K562 (cell line): ENCODE measurements around the gene NPHP1. TPM values are rescaled to one million over a fixed set of nuclear protein-coding genes. Genes with fewer than 3 reads are reported as not detected.
A peak's percentile ranks its signal among the peaks of the same experiment; 100 is the strongest.
"Not testable (repeated sequence)": the region's sequence is repeated elsewhere in the genome, so short reads cannot be mapped to it uniquely, and the experiment has no call there.

ENCODE experiments used
- ATAC-seq: fragments of 200-7000 bp; cut with Tn5 transposase; 3 replicates; pipeline ENCODE4 v1.9.1; 2020; ENCODE audit warnings: moderate library complexity
- BruUV-seq: library from RNA; stranded (reverse); fragments of 400-500 nt; replicated peaks from 2 replicates; lab custom pipeline; 2021; lab: Mats Ljungman, UMichigan
- CTCF ChIA-PET: fragments of 300-600 bp; formaldehyde crosslinking; extraction: SDS; loops from one replicate; lab custom pipeline; 2021; ENCODE audit warnings: low intra/inter-chr PET ratio; lab: Yijun Ruan, JAX
- POLR2A ChIA-PET: fragments of 300-600, 350-650 bp; sonication (Branson Sonifier 250); formaldehyde crosslinking; extraction: SDS; loops from one replicate; lab custom pipeline; 2021; ENCODE audit warnings: antibody characterized with exemption, inconsistent platforms; lab: Yijun Ruan, JAX
- DNase-seq, 4 experiments: peaks; one replicate each; pipeline versions ENCODE4 v3.0.0 to v3.0.0-alpha.2; 2011 to 2018; ENCODE audit warnings: low spot score in 3 of 4, mixed read lengths in 3 of 4; ENCODE audit errors: extremely low read depth in 1 of 4
- FAIRE-seq: peaks from 2 replicates; lab custom pipeline; 2011; peaks lifted over from hg19 to GRCh38; lab: Jason Lieb, UNC
- H2AFZ ChIP-seq: 2 replicates; pipeline ENCODE4 v1.6.0; 2011; ENCODE audit warnings: low read depth, low read length, control low read depth, inconsistent platforms
- H3K27ac ChIP-seq: fragments of 200-600 bp; 3 replicates; pipeline ENCODE4 v1.8.0; 2011; ENCODE audit warnings: low read depth, mild to moderate bottlenecking, control low read depth, inconsistent platforms, low read length, moderate library complexity, mixed read lengths; ENCODE audit errors: extremely low read depth
- H3K27me3 ChIP-seq, 2 experiments: fragments of 300-600 bp in 1 of 2; 2 replicates in 1 of 2; 3 replicates in 1 of 2; pipeline versions ENCODE4 v1.6.0 to v1.8.0; 2011; ENCODE audit warnings: inconsistent platforms in 2 of 2, low read length in 2 of 2, mild to moderate bottlenecking in 1 of 2, mixed read lengths in 1 of 2, moderate library complexity in 1 of 2; ENCODE audit not compliant: control insufficient read depth in 2 of 2, insufficient read depth in 2 of 2
- H3K36me3 ChIP-seq: fragments of 300-600 bp; 3 replicates; pipeline ENCODE4 v1.8.0; 2011; ENCODE audit warnings: mild to moderate bottlenecking, low read length, inconsistent platforms; ENCODE audit not compliant: control insufficient read depth, insufficient read depth
- H3K4me1 ChIP-seq, 2 experiments: fragments of 200-600 bp in 1 of 2; replicated peaks in 1 of 2; 2 replicates in 1 of 2; 3 replicates in 1 of 2; pipeline versions ENCODE4 v1.5.1 to v1.8.0; 2011; ENCODE audit warnings: inconsistent platforms in 2 of 2, low read length in 2 of 2, mild to moderate bottlenecking in 1 of 2, mixed read lengths in 1 of 2, moderate library complexity in 1 of 2; ENCODE audit not compliant: control insufficient read depth in 2 of 2, insufficient read depth in 2 of 2
- H3K4me2 ChIP-seq: 2 replicates; pipeline ENCODE4 v1.6.1; 2011; ENCODE audit warnings: low read length, control low read depth, inconsistent platforms, mixed read lengths; ENCODE audit not compliant: insufficient read depth
- H3K4me3 ChIP-seq: fragments of 200-600 bp; sonication (generic), shearing (Covaris generic); 2 replicates; pipeline ENCODE4 v1.5.1; 2016; ENCODE audit warnings: control low read depth, inconsistent platforms
- H3K79me2 ChIP-seq: fragments of 200-600 bp; 3 replicates; pipeline ENCODE4 v1.8.0; 2011; ENCODE audit warnings: low read length, inconsistent platforms; ENCODE audit not compliant: control insufficient read depth, insufficient read depth
- H3K9ac ChIP-seq, 2 experiments: 2 replicates each; pipeline versions ENCODE4 v1.6.0 to v1.6.1; 2011; ENCODE audit warnings: low read depth in 2 of 2, low read length in 2 of 2, control low read depth in 1 of 2, inconsistent platforms in 1 of 2, mild to moderate bottlenecking in 1 of 2, mixed read lengths in 1 of 2; ENCODE audit not compliant: insufficient read depth in 1 of 2
- H3K9me1 ChIP-seq: one replicate; pipeline ENCODE4 v1.6.0; 2011; ENCODE audit warnings: inconsistent platforms, mild to moderate bottlenecking, low read length, moderate library complexity; ENCODE audit not compliant: control insufficient read depth, insufficient read depth
- H3K9me3 ChIP-seq: replicated peaks from 2 replicates; pipeline ENCODE4 v1.5.1; 2011; ENCODE audit warnings: low read depth, low read length, inconsistent platforms; ENCODE audit not compliant: control insufficient read depth, insufficient read depth
- H4K20me1 ChIP-seq: replicated peaks from 2 replicates; pipeline ENCODE4 v1.6.1; 2011; ENCODE audit warnings: low read length, inconsistent platforms, mixed read lengths; ENCODE audit not compliant: control insufficient read depth, insufficient read depth
- ARID1B ChIP-seq: fragments of 450-650 bp; IDR thresholded peaks from 2 replicates; pipeline ENCODE4 v1.6.1; 2016; ENCODE audit warnings: antibody characterized with exemption, mild to moderate bottlenecking, inconsistent platforms
- CBFA2T2 ChIP-seq: fragments of 450-650 bp; conservative IDR thresholded peaks from 2 replicates; pipeline ENCODE4 v1.6.1; 2017; ENCODE audit warnings: mild to moderate bottlenecking
- CBFA2T3 ChIP-seq: fragments of 450-650 bp; IDR thresholded peaks from 2 replicates; pipeline ENCODE4 v1.6.1; 2017
- CC2D1A ChIP-seq: fragments of 450-650 bp; IDR thresholded peaks from 2 replicates; pipeline ENCODE4 v1.6.1; 2017; ENCODE audit warnings: mild to moderate bottlenecking
- CXXC5 ChIP-seq: fragments of 250-450 bp; sonication (Bioruptor Pico); IDR thresholded peaks from 2 replicates; pipeline ENCODE4 v1.8.0; 2022; ENCODE audit warnings: inconsistent platforms, mild to moderate bottlenecking, moderate library complexity
- ELF4 ChIP-seq: fragments of 450-650 bp; formaldehyde crosslinking; IDR thresholded peaks from 2 replicates; pipeline ENCODE4 v1.4.0; 2022; ENCODE audit warnings: missing genetic modification characterization
- EP300 ChIP-seq: IDR thresholded peaks from 2 replicates; pipeline ENCODE4 v1.6.1; 2012; ENCODE audit warnings: low read length, improper control_type of control experiment
- FOXJ2 ChIP-seq: fragments of 200-800 bp; sonication (Bioruptor generic); IDR thresholded peaks from 2 replicates; pipeline ENCODE4 v1.6.1; 2016; ENCODE audit warnings: missing genetic modification characterization, missing compliant biosample characterization
- FOXM1 ChIP-seq, 2 experiments: fragments of 450-650 bp in 1 of 2; sonication (generic) in 1 of 2; formaldehyde crosslinking in 1 of 2; IDR thresholded peaks; 2 replicates each; pipeline versions ENCODE4 v1.6.1 to v1.9.0; 2017 to 2022; ENCODE audit warnings: low read depth in 2 of 2, mild to moderate bottlenecking in 2 of 2, missing genetic modification reagents in 1 of 2, moderate library complexity in 1 of 2
- KLF16 ChIP-seq: IDR thresholded peaks from 2 replicates; pipeline ENCODE4 v1.6.1; 2016; ENCODE audit warnings: antibody characterized with exemption
- MAZ ChIP-seq, 2 experiments: fragments of 450-650 bp in 1 of 2; sonication (generic) in 1 of 2; formaldehyde crosslinking; IDR thresholded peaks in 1 of 2; conservative IDR thresholded peaks in 1 of 2; 2 replicates each; pipeline versions ENCODE4 v1.4.0 to v1.5.0; 2020; ENCODE audit warnings: mild to moderate bottlenecking in 1 of 2, missing genetic modification reagents in 1 of 2
- MTA2 ChIP-seq: fragments of 450-650 bp; IDR thresholded peaks from 2 replicates; pipeline ENCODE4 v1.6.1; 2016; ENCODE audit warnings: low read depth
- NCOR1 ChIP-seq: fragments of 450-650 bp; IDR thresholded peaks from 2 replicates; pipeline ENCODE4 v1.6.1; 2016; ENCODE audit warnings: mild to moderate bottlenecking, moderate library complexity
- NFIC ChIP-seq: fragments of 450-650 bp; IDR thresholded peaks from 2 replicates; pipeline ENCODE4 v1.6.1; 2017; ENCODE audit warnings: mild to moderate bottlenecking, inconsistent platforms
- NR2C1 ChIP-seq, 2 experiments: fragments of 450-650 bp; IDR thresholded peaks; 2 replicates each; pipeline ENCODE4 v1.6.1; 2017; ENCODE audit warnings: mild to moderate bottlenecking in 2 of 2, antibody characterized with exemption in 1 of 2, inconsistent platforms in 1 of 2, missing compliant biosample characterization in 1 of 2, missing genetic modification characterization in 1 of 2
- PHB2 ChIP-seq: fragments of 450-650 bp; IDR thresholded peaks from 2 replicates; pipeline ENCODE4 v1.6.1; 2017; ENCODE audit warnings: low read depth
- SMARCA4 ChIP-seq: fragments of 450-650 bp; IDR thresholded peaks from 2 replicates; pipeline ENCODE4 v1.6.1; 2016
- SMARCE1 ChIP-seq: fragments of 450-650 bp; IDR thresholded peaks from 2 replicates; pipeline ENCODE4 v1.7.1; 2016; ENCODE audit warnings: mild to moderate bottlenecking
- SOX6 ChIP-seq: fragments of 450-650 bp; IDR thresholded peaks from 2 replicates; pipeline ENCODE4 v1.6.1; 2014; ENCODE audit warnings: mild to moderate bottlenecking
- TAL1 ChIP-seq: fragments of 450-650 bp; IDR thresholded peaks from 2 replicates; pipeline ENCODE4 v1.6.1; 2016; ENCODE audit warnings: mild to moderate bottlenecking
- TCF3 ChIP-seq: sonication (generic); formaldehyde crosslinking; IDR thresholded peaks from 2 replicates; pipeline ENCODE4 v1.4.0; 2020; ENCODE audit warnings: mild to moderate bottlenecking, missing genetic modification reagents
- TEAD4 ChIP-seq, 2 experiments: sonication (generic) in 1 of 2; formaldehyde crosslinking in 1 of 2; IDR thresholded peaks; 2 replicates each; pipeline versions ENCODE4 v1.6.1 to v1.8.0; 2012 to 2022; ENCODE audit warnings: borderline replicate concordance in 1 of 2, inconsistent platforms in 1 of 2, low read length in 1 of 2, mild to moderate bottlenecking in 1 of 2, missing genetic modification reagents in 1 of 2
- TRIM24 ChIP-seq, 2 experiments: fragments of 450-650 bp; IDR thresholded peaks; 2 replicates each; pipeline ENCODE4 v1.6.1; 2016
- WGBS: fragments of 100-300 bp; shearing (Covaris generic); methylation state at CpG from one replicate; pipeline ENCODE4 v1.1.6; 2016; ENCODE audit warnings: low coverage, mixed read lengths; ENCODE audit not compliant: insufficient coverage; ENCODE audit errors: missing lambda C conversion rate; 5-methylcytosine and 5-hydroxymethylcytosine counted together
- in situ Hi-C: fragments of 300-500 bp; cut with MboI; formaldehyde crosslinking; loops from 4 replicates; pipeline ENCODE4 v1.15.0; 2018; ENCODE audit warnings: inconsistent platforms, mixed read lengths
- intact Hi-C: fragments of 100-400 bp; cut with micrococcal nuclease; formaldehyde crosslinking; loops from 2 replicates; pipeline ENCODE4 v1.14.2; 2022
- polyA plus RNA-seq, 8 experiments: library from polyadenylated mRNA; depleted of rRNA in 4 of 8; stranded (reverse) in 5 of 8; unstranded in 3 of 8; fragments of >200 nt; fragmentation: Nextera tagmentation in 2 of 8; fragmentation: Illumina TruSeq in 1 of 8; extraction: Ambion mirVana in 2 of 8; extraction: Trizol in 1 of 8; gene quantifications; 2 replicates each; pipeline versions ENCODE4 v1.2.1 to v1.2.3, GENCODE V29; 2011 to 2014; ENCODE audit warnings: inconsistent platforms in 1 of 8, missing spikeins in 1 of 8
- total RNA-seq, 7 experiments: library from RNA; depleted of rRNA in 6 of 7; stranded (reverse); fragments of >200 nt in 6 of 7; fragmentation: Illumina TruSeq in 2 of 7; extraction: Trizol in 2 of 7; gene quantifications; 2 replicates each; pipeline versions ENCODE4 v1.2.1 to v1.2.3, GENCODE V29; 2011 to 2021; ENCODE audit warnings: low replicate concordance in 1 of 7

Gene NPHP1
- total and polyA plus RNA-seq, 9 of the 15 experiments (the other 6 are each of a cell fraction or from before 2014, with no cell fraction given) = 0.11 to 0.32 (median 0.20) TPM; not detected in 5

DNA sequence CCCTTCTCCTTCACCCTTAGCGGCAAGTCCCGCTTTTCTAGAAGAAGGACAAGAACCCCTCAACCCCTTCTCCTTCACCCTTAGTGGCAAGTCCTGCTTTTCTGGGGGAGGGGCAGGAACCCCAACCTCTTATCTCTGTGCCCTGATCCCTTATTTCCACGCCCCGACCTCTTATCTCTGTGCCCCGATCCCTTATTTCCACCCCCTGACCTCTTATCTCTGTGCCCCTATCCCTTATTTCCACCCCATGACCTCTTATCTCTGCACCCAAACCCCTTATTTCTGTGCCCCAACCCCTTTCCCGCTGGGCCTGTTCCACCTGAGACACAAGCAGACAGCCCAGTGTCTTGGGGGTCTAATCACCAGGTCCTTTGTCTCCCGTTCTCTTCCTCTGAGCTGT, 14.1 kb upstream of the NPHP1 start:
- H3K79me2 ChIP-seq; H3K4me1 ChIP-seq; H4K20me1 ChIP-seq; H3K9me1 ChIP-seq; intact Hi-C loops; H2AFZ ChIP-seq; H3K27me3 ChIP-seq; H3K27ac ChIP-seq; BruUV-seq; H3K9me3 ChIP-seq; POLR2A ChIA-PET; H3K9ac ChIP-seq; CTCF ChIA-PET; H3K36me3 ChIP-seq; ATAC-seq; FAIRE-seq; H3K4me3 ChIP-seq; TF ChIP-seq FOXM1 (CRISPR knock-in tag; IDR thresholded peaks at IDR 0.05; ENCODE audit: low read depth); TEAD4 (CRISPR knock-in tag; IDR thresholded peaks at IDR 0.05; ENCODE audit: borderline replicate concordance): not testable (repeated sequence)
- H3K4me2 ChIP-seq = 0 out of 2 replicates have a peak overlapping the region, but pooled peaks have one; percentile 1
- WGBS = 10% methylated on average over 7 of the region's 7 CpGs
- DNase-seq = peak in 3 of 4 experiments; percentile 9 to 20 (median 14)
- TF ChIP-seq TRIM24 (IDR thresholded peaks at IDR 0.05) (peak; percentile 85 to 89), SOX6 (0 out of 2 replicates have a peak, but pooled peaks have one; percentile 24), ARID1B (peak; percentile 87), FOXJ2 (tag) (0 out of 2 replicates have a peak, but pooled peaks have one; percentile 31), TAL1 (peak; percentile 88), KLF16 (0 out of 2 replicates have a peak, but pooled peaks have one; percentile 33), TCF3 (CRISPR knock-in tag) (peak; percentile 23; the same call in 1 of the 2 replicates), SMARCE1 (peak; percentile 14; the same call in 1 of the 2 replicates), CBFA2T2 (peak; percentile 86), MAZ (CRISPR knock-in tag; conservative IDR thresholded peaks at IDR 0.05 in 1 of 2, IDR thresholded peaks at IDR 0.05 in 1 of 2) (peak in 1 of 2 experiments; percentile 53; a peak in 1 of 4 replicates), MTA2 (peak; percentile 79), SMARCA4 (peak; percentile 46; the same call in 1 of the 2 replicates), NFIC (peak; percentile 47), CC2D1A (peak; percentile 67; the same call in 1 of the 2 replicates), PHB2 (peak; percentile 55; the same call in 1 of the 2 replicates), NCOR1 (peak; percentile 81), FOXM1 (IDR thresholded peaks at IDR 0.05; ENCODE audit: low read depth) (0 out of 2 replicates have a peak, but pooled peaks have one; percentile 53), ELF4 (CRISPR knock-in tag) (peak; percentile 63), NR2C1 (IDR thresholded peaks at IDR 0.05) (peak; percentile 69), NR2C1 (tag; IDR thresholded peaks at IDR 0.05) (peak; percentile 79), CXXC5 (peak; percentile 28; the same call in 1 of the 2 replicates), EP300 (0 out of 2 replicates have a peak, but pooled peaks have one; percentile 23), CBFA2T3 (peak; percentile 90), TEAD4 (IDR thresholded peaks at IDR 0.05; ENCODE audit: low read length) (peak; percentile 34; the same call in 1 of the 2 replicates)
- in situ Hi-C loops = loop anchor here (10.0 kb wide), 1 partner anchor 216 kb away; no protein-coding TSS in a partner anchor
